Naive B cell (primary cell): ENCODE results near the gene CEP97. TPM values are rescaled to one million over a fixed set of nuclear protein-coding genes. Genes with fewer than 3 reads are reported as not detected.
"Not testable (repeated sequence)": the region's sequence is repeated elsewhere in the genome, so short reads cannot be mapped to it uniquely, and the experiment has no call there.

Source experiments
- ATAC-seq, 2 donors: fragments of 150-1000 bp; cut with Tn5 transposase; 2 replicates each; pipeline ENCODE4 v1.10.0; 2021; ENCODE audit warnings: low read depth in 2 of 2, mild to moderate bottlenecking in 2 of 2, moderate library complexity in 2 of 2
- DNase-seq: peaks from one replicate; pipeline ENCODE4 v3.0.0; 2022
- H3K27ac Mint-ChIP-seq, 6 donors: one replicate each; pipeline ENCODE4 v1.8.0; 2020 to 2022; ENCODE audit warnings: mild to moderate bottlenecking in 6 of 6, mixed read lengths in 6 of 6, moderate library complexity in 5 of 6, inconsistent platforms in 2 of 6
- H3K27me3 Mint-ChIP-seq, 3 donors: one replicate each; pipeline ENCODE4 v1.8.0; 2021 to 2022; ENCODE audit warnings: mixed read lengths in 3 of 3, mild to moderate bottlenecking in 1 of 3
- H3K36me3 Mint-ChIP-seq, 2 donors: one replicate each; pipeline ENCODE4 v1.8.0; 2020 to 2022; ENCODE audit warnings: mixed read lengths in 2 of 2, inconsistent platforms in 1 of 2, mild to moderate bottlenecking in 1 of 2
- H3K4me1 Mint-ChIP-seq, 3 donors: one replicate each; pipeline ENCODE4 v1.8.0; 2020 to 2022; ENCODE audit warnings: mixed read lengths in 3 of 3, inconsistent platforms in 1 of 3, mild to moderate bottlenecking in 1 of 3, moderate library complexity in 1 of 3
- H3K4me3 Mint-ChIP-seq, 8 donors: one replicate each; pipeline ENCODE4 v1.8.0; 2020 to 2022; ENCODE audit warnings: mild to moderate bottlenecking in 8 of 8, mixed read lengths in 8 of 8, moderate library complexity in 8 of 8, inconsistent platforms in 2 of 8
- H3K9me3 Mint-ChIP-seq, 7 donors: one replicate each; pipeline ENCODE4 v1.8.0; 2020 to 2022; ENCODE audit warnings: mixed read lengths in 7 of 7, mild to moderate bottlenecking in 5 of 7, inconsistent platforms in 2 of 7, moderate library complexity in 1 of 7
- polyA plus RNA-seq, 6 donors: library from polyadenylated mRNA; unstranded; fragments of 300-500 nt; fragmentation: Illumina TruSeq; gene quantifications; one replicate each; pipeline ENCODE4 v1.2.3, GENCODE V29; 2021; ENCODE audit warnings: low read depth in 6 of 6

Gene CEP97, protein sequence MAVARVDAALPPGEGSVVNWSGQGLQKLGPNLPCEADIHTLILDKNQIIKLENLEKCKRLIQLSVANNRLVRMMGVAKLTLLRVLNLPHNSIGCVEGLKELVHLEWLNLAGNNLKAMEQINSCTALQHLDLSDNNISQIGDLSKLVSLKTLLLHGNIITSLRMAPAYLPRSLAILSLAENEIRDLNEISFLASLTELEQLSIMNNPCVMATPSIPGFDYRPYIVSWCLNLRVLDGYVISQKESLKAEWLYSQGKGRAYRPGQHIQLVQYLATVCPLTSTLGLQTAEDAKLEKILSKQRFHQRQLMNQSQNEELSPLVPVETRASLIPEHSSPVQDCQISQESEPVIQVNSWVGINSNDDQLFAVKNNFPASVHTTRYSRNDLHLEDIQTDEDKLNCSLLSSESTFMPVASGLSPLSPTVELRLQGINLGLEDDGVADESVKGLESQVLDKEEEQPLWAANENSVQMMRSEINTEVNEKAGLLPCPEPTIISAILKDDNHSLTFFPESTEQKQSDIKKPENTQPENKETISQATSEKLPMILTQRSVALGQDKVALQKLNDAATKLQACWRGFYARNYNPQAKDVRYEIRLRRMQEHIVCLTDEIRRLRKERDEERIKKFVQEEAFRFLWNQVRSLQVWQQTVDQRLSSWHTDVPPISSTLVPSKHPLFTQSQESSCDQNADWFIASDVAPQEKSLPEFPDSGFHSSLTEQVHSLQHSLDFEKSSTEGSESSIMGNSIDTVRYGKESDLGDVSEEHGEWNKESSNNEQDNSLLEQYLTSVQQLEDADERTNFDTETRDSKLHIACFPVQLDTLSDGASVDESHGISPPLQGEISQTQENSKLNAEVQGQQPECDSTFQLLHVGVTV
- 1 to 10 TPM; 4.1 to 5.8 (median 4.9) TPM for polyA plus RNA-seq

GRCh38 chr3:101724329-101725193 lies at the start of gene CEP97:
TSS of gene CEP97 (plus strand) at chr3:101724614. CDS start at chr3:101724677, 63 bp downstream.
- Mint-ChIP-seq H3K36me3 (no peaks in the 10 kb centered on the region), H3K9me3 (no peaks in the 10 kb centered on the region), H3K27ac (peak within 1 kb of the TSS; percentile 91 to 97 (median 93)), H3K4me3 (peak within 1 kb of the TSS; percentile 91 to 99 (median 98)), H3K4me1 (peaks cover 19 to 38% (median 32%) of the 10 kb centered on the region in 3 donors), H3K27me3 (no peaks in the 10 kb centered on the region)
- DNase-seq (peak; percentile 84), ATAC-seq (peak; percentile 89 to 90)

GRCh38 chr3:101675709-101676215 lies 48.7 kb upstream of the CEP97 start:
- Mint-ChIP-seq H3K27ac (peak overlapping the region; percentile 95 to 99 (median 96)), H3K36me3 (peaks cover 2 to 8% of the 10 kb centered on the region in 2 donors), H3K9me3 (no peaks in the 10 kb centered on the region), H3K4me1 (peaks cover 18 to 53% (median 47%) of the 10 kb centered on the region in 3 donors), H3K4me3 (peak overlapping the region; percentile 90 to 99 (median 95)), H3K27me3 (no peaks in the 10 kb centered on the region)
- DNase-seq = no peak
- ATAC-seq = no peak

GRCh38 chr3:101676216-101676764 lies 48.1 kb upstream of the CEP97 start:
- Mint-ChIP-seq H3K27me3 (no peaks in the 10 kb centered on the region), H3K27ac (peak overlapping the region; percentile 96 to 99 (median 99)), H3K9me3 (no peaks in the 10 kb centered on the region), H3K36me3 (peaks cover 7 to 13% of the 10 kb centered on the region in 2 donors), H3K4me3 (peak overlapping the region; percentile 90 to 99 (median 96)), H3K4me1 (peaks cover 21 to 57% (median 46%) of the 10 kb centered on the region in 3 donors)
- peak; percentile 81 to 83 for ATAC-seq
- DNase-seq = peak; percentile 97

GRCh38 chr3:101676765-101677435 lies 47.5 kb upstream of the CEP97 start, which contains the start of gene ZBTB11:
TSS of gene ZBTB11 (minus strand) at chr3:101677132. CDS start at chr3:101676914, 218 bp downstream.
- peaks cover 9% of the 10 kb centered on the region in 2 donors for H3K36me3 Mint-ChIP-seq
- peak within 1 kb of the TSS; percentile 90 to 99 (median 96) for H3K4me3 Mint-ChIP-seq
- no peaks in the 10 kb centered on the region for H3K27me3 Mint-ChIP-seq
- DNase-seq (peak; percentile 99), ATAC-seq (peak; percentile 67 to 68)
- H3K4me1 Mint-ChIP-seq = peaks cover 21 to 56% (median 42%) of the 10 kb centered on the region in 3 donors
- peak within 1 kb of the TSS; percentile 96 to 99 (median 99) for H3K27ac Mint-ChIP-seq
- no peaks in the 10 kb centered on the region for H3K9me3 Mint-ChIP-seq

GRCh38 chr3:101677436-101678286 lies 46.8 kb upstream of the CEP97 start:
- H3K4me1 Mint-ChIP-seq = peaks cover 19 to 52% (median 38%) of the 10 kb centered on the region in 3 donors
- H3K36me3 Mint-ChIP-seq = peaks cover 9 to 13% of the 10 kb centered on the region in 2 donors
- no peak for ATAC-seq

DNA sequence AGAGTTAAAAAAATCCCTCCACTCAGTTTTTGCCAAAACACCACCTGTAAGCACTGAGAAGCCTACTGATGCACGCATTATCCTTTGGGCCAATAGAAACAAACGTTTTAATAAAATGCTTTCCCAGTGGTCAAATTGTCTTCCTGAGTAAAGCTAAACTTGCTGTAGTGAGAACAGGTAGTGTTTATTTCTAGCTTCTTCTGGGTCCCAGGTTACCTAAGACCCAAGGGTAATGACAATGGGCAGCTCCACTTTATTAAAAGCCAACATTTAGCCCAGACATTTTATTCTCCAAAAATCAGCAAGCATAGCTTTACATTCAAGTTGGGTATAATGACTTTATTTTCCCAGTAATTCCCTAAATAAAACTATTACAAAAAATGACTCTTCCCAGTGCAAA lies 45.6 kb upstream of the CEP97 start:
- not testable (repeated sequence) for H3K27ac Mint-ChIP-seq, H3K9me3 Mint-ChIP-seq, H3K4me3 Mint-ChIP-seq, ATAC-seq, H3K27me3 Mint-ChIP-seq, DNase-seq
- peaks cover 17 to 43% (median 30%) of the 10 kb centered on the region in 3 donors for H3K4me1 Mint-ChIP-seq
- H3K36me3 Mint-ChIP-seq = peaks cover 9 to 16% of the 10 kb centered on the region in 2 donors

More at GRCh38 chr3:101677436-101678286, 46.8 kb upstream of the CEP97 start:
- no peaks in the 10 kb centered on the region for H3K9me3 Mint-ChIP-seq
- peak overlapping the region; percentile 90 to 99 (median 96) for H3K4me3 Mint-ChIP-seq
- no peak for DNase-seq
- peak overlapping the region; percentile 96 to 99 (median 99) for H3K27ac Mint-ChIP-seq
- no peaks in the 10 kb centered on the region for H3K27me3 Mint-ChIP-seq

GRCh38 chr3:101680466-101680865 lies 43.9 kb upstream of the CEP97 start:
- peaks cover 19 to 23% of the 10 kb centered on the region in 2 donors for H3K36me3 Mint-ChIP-seq
- peak overlapping the region in 1 of 8 donors; percentile 75 for H3K4me3 Mint-ChIP-seq
- no peaks in the 10 kb centered on the region for H3K27me3 Mint-ChIP-seq
- DNase-seq (no peak), ATAC-seq (no peak)
- no peak overlapping the region for H3K27ac Mint-ChIP-seq
- H3K9me3 Mint-ChIP-seq = no peaks in the 10 kb centered on the region
- peaks cover 23 to 41% (median 28%) of the 10 kb centered on the region in 3 donors for H3K4me1 Mint-ChIP-seq

DNA sequence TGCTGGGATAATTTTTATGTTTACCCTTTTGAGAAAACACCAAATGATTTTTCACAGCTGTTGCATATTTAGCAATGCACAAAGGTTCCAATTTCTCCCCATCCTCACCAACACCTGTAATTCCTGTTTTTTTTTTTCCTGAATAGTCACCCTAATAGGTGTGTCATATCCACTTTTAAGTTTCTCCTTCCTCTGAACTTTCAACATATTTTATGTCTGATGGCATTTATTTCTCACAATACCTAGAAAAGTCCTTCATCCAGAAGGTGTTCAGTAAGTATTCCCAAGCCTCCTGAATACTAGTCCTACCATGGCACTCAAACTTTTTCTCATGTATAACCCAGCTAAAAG lies 39.4 kb upstream of the CEP97 start:
- Mint-ChIP-seq H3K4me3 (peak overlapping the region; percentile 82 to 100 (median 99)), H3K4me1 (peaks cover 30 to 46% (median 33%) of the 10 kb centered on the region in 3 donors), H3K9me3 (no peaks in the 10 kb centered on the region), H3K36me3 (peaks cover 19 to 26% of the 10 kb centered on the region in 2 donors), H3K27ac (peak overlapping the region; percentile 91 to 100 (median 98)), H3K27me3 (no peaks in the 10 kb centered on the region)
- ATAC-seq (no peak), DNase-seq (no peak)

- ATAC-seq (peak; percentile 7 to 8), DNase-seq (no peak)
- H3K4me1 Mint-ChIP-seq = peaks cover 30 to 52% (median 40%) of the 10 kb centered on the region in 3 donors
- peak overlapping the region; percentile 96 to 100 (median 100) for H3K4me3 Mint-ChIP-seq
- no peaks in the 10 kb centered on the region for H3K9me3 Mint-ChIP-seq
- H3K27me3 Mint-ChIP-seq = no peaks in the 10 kb centered on the region
- H3K27ac Mint-ChIP-seq = peak overlapping the region; percentile 97 to 100 (median 98)
- peaks cover 16 to 23% of the 10 kb centered on the region in 2 donors for H3K36me3 Mint-ChIP-seq
Observed at GRCh38 chr3:101685870-101686307, 38.5 kb upstream of the CEP97 start.

DNA sequence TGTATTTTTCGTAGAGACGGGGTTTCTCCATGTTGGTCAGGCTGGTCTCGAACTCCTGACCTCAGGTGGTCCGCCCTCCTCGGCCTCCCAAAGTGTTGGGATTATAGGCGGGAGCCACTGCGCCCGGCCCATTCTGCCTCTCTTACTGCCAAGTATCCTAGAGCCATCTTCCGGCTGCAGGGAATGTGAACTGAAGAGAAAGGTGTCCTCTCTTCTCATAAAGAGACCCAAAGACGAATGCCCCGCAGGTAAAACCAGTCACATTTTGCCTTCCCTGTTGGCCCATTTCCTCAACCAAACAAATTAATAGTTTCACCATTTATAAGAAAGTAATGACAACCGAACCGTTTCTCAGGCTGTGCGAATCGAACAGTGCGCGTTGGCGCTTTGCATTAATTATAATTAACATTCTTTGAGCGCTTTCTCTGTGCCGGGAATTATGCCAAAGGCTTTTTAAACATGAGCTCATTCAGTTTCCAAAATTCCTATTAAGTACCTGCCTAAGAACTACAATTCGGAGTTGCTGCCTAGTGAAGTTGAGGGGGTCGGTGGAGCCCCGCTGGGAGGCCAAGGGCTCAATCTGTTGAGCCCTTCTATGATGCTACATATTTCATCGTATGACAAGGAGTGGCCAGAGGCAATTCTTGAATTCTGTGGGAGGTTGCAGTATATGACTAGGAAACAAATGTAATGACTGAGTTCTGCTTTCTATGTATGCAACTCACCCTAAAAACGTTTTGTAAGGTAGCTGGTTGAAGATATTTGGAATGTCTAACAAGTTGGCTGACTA lies 37.1 kb upstream of the CEP97 start:
- DNase-seq = no peak
- Mint-ChIP-seq H3K27ac (peak overlapping the region; percentile 97 to 100 (median 98)), H3K4me1 (peaks cover 23 to 49% (median 44%) of the 10 kb centered on the region in 3 donors), H3K27me3 (no peaks in the 10 kb centered on the region), H3K9me3 (no peaks in the 10 kb centered on the region), H3K4me3 (peak overlapping the region; percentile 96 to 100 (median 100)), H3K36me3 (peaks cover 10 to 16% of the 10 kb centered on the region in 2 donors)
- ATAC-seq = no peak
